PC-9 (cell line): Measurements from ENCODE around the gene ACSM2B. TPM values are rescaled to one million over a fixed set of nuclear protein-coding genes. Genes with fewer than 3 reads are reported as not detected.
"Not testable (repeated sequence)": the region's sequence is repeated elsewhere in the genome, so short reads cannot be mapped to it uniquely, and the experiment has no call there.

Experiments used
- BruUV-seq: library from RNA; stranded (reverse); fragments of 400-500 nt; replicated peaks from 2 replicates; lab custom pipeline; 2021; lab: Mats Ljungman, UMichigan
- CTCF ChIA-PET: fragments of 300-600 bp; sonication (Branson Sonifier 250); formaldehyde crosslinking; loops from one replicate; lab custom pipeline; 2022; ENCODE audit warnings: antibody characterized with exemption; lab: Charles Lee
- POLR2A ChIA-PET: fragments of 300-600 bp; sonication (Branson Sonifier 250); formaldehyde crosslinking; loops from one replicate; lab custom pipeline; 2022; ENCODE audit warnings: antibody characterized with exemption; ENCODE audit not compliant: unreplicated experiment; lab: Charles Lee
- DNase-seq, 2 experiments: peaks; one replicate each; pipeline versions ENCODE4 v3.0.0 to v3.0.0-alpha.2; 2015 to 2022; ENCODE audit warnings: mixed read lengths in 1 of 2
- H2AFZ ChIP-seq: fragments of 200-600 bp; sonication (generic); 2 replicates; pipeline ENCODE4 v1.8.1; 2017; ENCODE audit warnings: antibody characterized with exemption
- H3F3A ChIP-seq: fragments of 200-600 bp; sonication (generic); 2 replicates; pipeline ENCODE4 v1.8.1; 2017; ENCODE audit warnings: antibody characterized with exemption, mild to moderate bottlenecking, low read depth; ENCODE audit not compliant: insufficient read depth
- H3K27ac ChIP-seq: fragments of 200-600 bp; sonication (generic); 2 replicates; pipeline ENCODE4 v1.6.1; 2016; ENCODE audit warnings: mixed run types
- H3K27me3 ChIP-seq: fragments of 200-600 bp; sonication (generic); 2 replicates; pipeline ENCODE4 v1.6.1; 2016; ENCODE audit warnings: low read depth, mixed run types; ENCODE audit not compliant: insufficient read depth
- H3K36me3 ChIP-seq: fragments of 200-600 bp; sonication (generic); 2 replicates; pipeline ENCODE4 v1.6.1; 2016; ENCODE audit warnings: low read depth, mixed run types
- H3K4me1 ChIP-seq: fragments of 200-600 bp; sonication (generic); replicated peaks from 2 replicates; pipeline ENCODE4 v1.6.1; 2016; ENCODE audit warnings: mixed run types; ENCODE audit not compliant: insufficient read depth
- H3K4me2 ChIP-seq: fragments of 200-600 bp; sonication (generic); 2 replicates; pipeline ENCODE4 v1.6.1; 2017; ENCODE audit warnings: mixed run types
- H3K4me3 ChIP-seq: fragments of 200-600 bp; sonication (generic); 2 replicates; pipeline ENCODE4 v1.6.1; 2016; ENCODE audit warnings: mixed run types
- H3K79me2 ChIP-seq: fragments of 200-600 bp; sonication (generic); 2 replicates; pipeline ENCODE4 v1.6.1; 2017; ENCODE audit warnings: low read depth, mixed run types
- H3K9me2 ChIP-seq: fragments of 200-600 bp; sonication (generic); 2 replicates; pipeline ENCODE4 v1.8.1; 2017; ENCODE audit warnings: mild to moderate bottlenecking; ENCODE audit not compliant: insufficient read depth
- H3K9me3 ChIP-seq: fragments of 200-600 bp; sonication (generic); 2 replicates; pipeline ENCODE4 v1.8.1; 2016; ENCODE audit warnings: low read depth; ENCODE audit not compliant: insufficient read depth
- H4K20me1 ChIP-seq: fragments of 200-600 bp; sonication (generic); 2 replicates; pipeline ENCODE4 v1.8.1; 2017; ENCODE audit not compliant: insufficient read depth
- intact Hi-C: fragments of 100-400 bp; cut with micrococcal nuclease; formaldehyde crosslinking; loops from one replicate; pipeline ENCODE4 v1.10.0; 2022; ENCODE audit not compliant: unreplicated experiment
- total RNA-seq: library from RNA; stranded (reverse); gene quantifications from 2 replicates; pipeline ENCODE4 v1.2.3, GENCODE V29; 2021

The ACSM2B gene
- total RNA-seq, 1 experiment from 2014 or later, result not detected

DNA sequence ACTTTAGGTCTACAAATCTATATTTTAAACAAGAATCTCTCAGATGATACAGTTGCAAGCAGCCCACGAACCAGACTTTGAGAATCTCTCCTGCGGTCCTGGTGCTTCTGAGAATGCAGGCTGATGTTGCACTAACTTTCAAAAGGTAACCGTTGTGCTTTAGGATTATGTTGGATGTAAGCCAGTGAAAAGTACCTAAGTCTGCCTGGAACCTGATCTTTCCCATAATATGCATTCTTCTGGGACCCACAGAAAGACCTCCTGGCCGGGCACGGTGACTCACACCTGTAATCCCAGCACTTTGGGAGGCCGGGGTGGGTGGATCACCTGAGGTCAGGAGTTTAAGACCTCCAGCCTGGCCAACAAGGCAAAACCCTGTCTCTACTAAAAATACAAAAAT is 13.3 kb upstream of the ACSM2B start:
- H3K4me2 ChIP-seq, H3K9me3 ChIP-seq, H3K4me3 ChIP-seq, H3K27ac ChIP-seq, DNase-seq, intact Hi-C loops, H3K79me2 ChIP-seq, H3K4me1 ChIP-seq, BruUV-seq, POLR2A ChIA-PET, H2AFZ ChIP-seq, H3F3A ChIP-seq, H3K36me3 ChIP-seq, CTCF ChIA-PET, H3K9me2 ChIP-seq, H4K20me1 ChIP-seq: not testable (repeated sequence)
- peaks cover 11% of the 10 kb centered on the region; the same call in 1 of the 2 replicates for H3K27me3 ChIP-seq

DNA sequence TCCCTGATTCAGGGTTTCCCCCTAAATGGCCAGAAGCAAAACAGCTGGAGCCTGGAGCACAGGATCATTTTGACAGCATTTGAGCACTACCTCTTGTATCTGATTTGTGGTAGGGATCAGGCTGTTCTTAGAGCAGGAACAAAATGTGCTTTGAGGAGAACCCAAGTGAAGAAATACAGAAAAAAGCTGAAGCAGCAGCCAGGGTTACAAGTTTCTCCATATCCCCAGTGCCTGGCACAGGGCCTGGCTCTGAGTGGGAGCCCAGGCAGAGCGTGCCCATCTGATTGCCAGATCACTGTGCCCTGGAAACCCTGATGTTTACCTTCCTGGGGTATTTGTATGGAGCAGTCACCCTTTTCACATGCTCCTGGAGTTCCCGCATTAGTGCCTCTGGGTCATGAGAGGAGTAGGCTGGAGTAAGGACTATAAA is 11.5 kb upstream of the ACSM2B start:
- DNase-seq, H2AFZ ChIP-seq, H3K9me2 ChIP-seq, CTCF ChIA-PET, H3K9me3 ChIP-seq, H3K4me1 ChIP-seq, POLR2A ChIA-PET, H3K79me2 ChIP-seq, H3K27ac ChIP-seq, H3K4me2 ChIP-seq, intact Hi-C loops, BruUV-seq, H3K36me3 ChIP-seq, H3F3A ChIP-seq, H4K20me1 ChIP-seq, H3K4me3 ChIP-seq: not testable (repeated sequence)
- H3K27me3 ChIP-seq, result peaks cover 11% of the 10 kb centered on the region; the same call in 1 of the 2 replicates

GRCh38 chr16:20586716-20587115 is 10.5 kb upstream of the ACSM2B start:
- intact Hi-C loops, CTCF ChIA-PET, H3K9me3 ChIP-seq, H3K27me3 ChIP-seq, H3K9me2 ChIP-seq, H3K36me3 ChIP-seq, H3F3A ChIP-seq, H3K4me3 ChIP-seq, H3K4me1 ChIP-seq, H3K27ac ChIP-seq, H2AFZ ChIP-seq, BruUV-seq, H3K79me2 ChIP-seq, H4K20me1 ChIP-seq, DNase-seq, H3K4me2 ChIP-seq: not testable (repeated sequence)
- POLR2A ChIA-PET, result interaction anchor here (0.6 kb wide), 1 partner anchor 155 kb away, joined by 10 read pairs; no protein-coding TSS in a partner anchor

DNA sequence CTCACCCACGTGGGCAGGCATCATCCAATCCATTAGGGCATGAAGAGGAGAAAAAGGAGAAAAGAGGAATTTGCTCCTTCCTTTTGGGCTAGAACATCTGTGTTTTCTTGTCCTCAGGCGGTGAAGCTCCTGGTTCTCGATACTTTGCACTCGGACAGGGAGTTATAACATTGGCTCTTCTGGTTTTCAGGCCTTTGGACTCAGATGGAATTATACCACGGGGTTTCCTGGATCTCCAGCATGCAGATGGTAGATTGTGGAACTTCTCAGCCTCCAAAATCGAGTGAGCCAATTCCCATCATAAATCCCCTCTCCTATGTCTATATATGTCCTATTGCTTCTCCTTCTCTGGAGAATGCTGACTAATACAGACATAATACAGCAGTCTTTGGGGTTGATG is 9.9 kb upstream of the ACSM2B start:
- H3F3A ChIP-seq, H3K27ac ChIP-seq, H3K79me2 ChIP-seq, BruUV-seq, H4K20me1 ChIP-seq, H3K4me1 ChIP-seq, DNase-seq, POLR2A ChIA-PET, H3K9me2 ChIP-seq, intact Hi-C loops, CTCF ChIA-PET, H3K4me3 ChIP-seq, H2AFZ ChIP-seq, H3K27me3 ChIP-seq, H3K9me3 ChIP-seq, H3K4me2 ChIP-seq, H3K36me3 ChIP-seq: not testable (repeated sequence)

- H3K27me3 ChIP-seq, H2AFZ ChIP-seq, H4K20me1 ChIP-seq, H3K79me2 ChIP-seq, H3K27ac ChIP-seq, intact Hi-C loops, POLR2A ChIA-PET, H3K4me2 ChIP-seq, H3K9me2 ChIP-seq, H3K9me3 ChIP-seq, H3K4me3 ChIP-seq, BruUV-seq, DNase-seq, H3K36me3 ChIP-seq, CTCF ChIA-PET, H3F3A ChIP-seq, H3K4me1 ChIP-seq: not testable (repeated sequence)
These were observed 4.5 kb upstream of the ACSM2B start for GRCh38 chr16:20580487-20581259.

- H3K4me3 ChIP-seq, H3K27ac ChIP-seq, H3K79me2 ChIP-seq, intact Hi-C loops, POLR2A ChIA-PET, H4K20me1 ChIP-seq, H3K4me1 ChIP-seq, H2AFZ ChIP-seq, H3K9me2 ChIP-seq, CTCF ChIA-PET, H3K4me2 ChIP-seq, H3K9me3 ChIP-seq, DNase-seq, H3K27me3 ChIP-seq, H3F3A ChIP-seq, H3K36me3 ChIP-seq, BruUV-seq: not testable (repeated sequence)
These were observed 1.9 kb upstream of the ACSM2B start for GRCh38 chr16:20578091-20578490.

GRCh38 chr16:20569117-20569651 is 7.0 kb downstream of the ACSM2B start:
- H4K20me1 ChIP-seq, H3K4me3 ChIP-seq, H2AFZ ChIP-seq, H3K36me3 ChIP-seq, H3K4me2 ChIP-seq, CTCF ChIA-PET, DNase-seq, BruUV-seq, H3K9me2 ChIP-seq, H3K27me3 ChIP-seq, H3F3A ChIP-seq, H3K79me2 ChIP-seq, intact Hi-C loops, H3K4me1 ChIP-seq, H3K9me3 ChIP-seq, POLR2A ChIA-PET, H3K27ac ChIP-seq: not testable (repeated sequence)
